Activated CD8-positive, alpha-beta memory T cell treated with anti-CD3 and anti-CD28 coated beads for 1 hour (primary cell): ENCODE measurements around the gene TFCP2.

Experiments used
- DNase-seq, 2 donors: peaks; one replicate each; pipeline ENCODE4 v3.0.0-alpha.2; 2020; ENCODE audit warnings: low read depth in 1 of 2; ENCODE audit errors: extremely low read depth in 1 of 2

TFCP2 gene

GRCh38 chr12:51048661-51049251 lies 124.2 kb downstream of the TFCP2 start:
- no peak for DNase-seq

DNA sequence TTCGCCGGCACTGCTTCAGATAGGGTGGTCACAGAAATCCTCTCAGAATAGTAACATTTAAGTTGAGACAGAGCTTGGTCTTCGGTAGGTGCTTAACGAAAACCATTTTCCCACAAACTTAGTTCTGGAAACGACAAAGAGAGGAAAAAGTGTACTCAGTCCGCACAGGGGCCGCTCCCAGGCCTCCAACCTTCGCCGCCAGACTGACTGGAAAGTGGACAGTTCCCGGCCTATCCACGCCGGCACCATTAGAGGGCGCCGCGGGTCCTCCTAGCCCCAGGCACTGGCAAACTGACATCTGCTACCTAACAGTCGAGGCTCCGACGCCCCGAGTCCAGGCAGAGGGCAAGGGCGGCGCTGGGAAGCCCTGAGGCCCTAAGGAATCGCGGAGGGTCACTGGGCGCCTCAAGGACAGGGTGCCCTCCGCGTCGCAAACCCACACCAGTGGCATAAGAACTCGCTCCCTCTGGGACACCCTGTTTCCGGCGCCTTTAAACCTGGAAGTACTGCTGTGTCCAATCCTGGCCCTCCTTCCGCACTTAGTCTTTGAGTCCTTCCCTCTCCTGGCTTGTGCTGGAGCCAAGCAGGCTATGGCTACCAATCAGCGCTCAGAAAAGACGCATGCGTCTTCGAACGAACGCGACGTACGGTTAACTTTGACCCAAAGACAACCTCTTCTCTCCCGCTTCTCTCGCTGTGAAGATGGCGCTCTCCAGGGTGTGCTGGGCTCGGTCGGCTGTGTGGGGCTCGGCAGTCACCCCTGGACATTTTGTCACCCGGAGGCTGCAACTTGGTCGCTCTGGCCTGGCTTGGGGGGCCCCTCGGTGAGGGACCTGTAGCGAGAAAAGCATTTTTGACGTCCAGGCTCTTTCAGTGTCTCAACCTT lies 125.0 kb downstream of the TFCP2 start, which contains the start of gene LETMD1:
LETMD1 (plus strand) TSS at position 673 of the 886 bp plus-strand sequence; CDS start at position 703, 30 bp downstream.
- DNase-seq, result peak; percentile 72 to 78
